OCI-LY7 (cell line): ENCODE results near the gene CERS6.

Experiments
- CTCF ChIP-seq: fragments of 200-600 bp; sonication (generic); conservative IDR thresholded peaks from 2 replicates; pipeline ENCODE4 v1.5.1; 2014; ENCODE audit warnings: mild to moderate bottlenecking, antibody characterized with exemption, low read length, moderate library complexity, mixed read lengths
- EZH2phosphoT487 ChIP-seq: fragments of 200-600 bp; sonication (generic); IDR thresholded peaks from 2 replicates; pipeline ENCODE4 v1.6.1; 2018; ENCODE audit warnings: low read depth, borderline replicate concordance, mild to moderate bottlenecking, mixed run types, antibody characterized with exemption, low read length, moderate library complexity, mixed read lengths

- TF ChIP-seq CTCF, result no peak
- no peak for TF ChIP-seq EZH2phosphoT487
These were observed 205.8 kb downstream of the CERS6 start for GRCh38 chr2:168661863-168662256.
